ENCODE results near the gene CCDC38.

DNA sequence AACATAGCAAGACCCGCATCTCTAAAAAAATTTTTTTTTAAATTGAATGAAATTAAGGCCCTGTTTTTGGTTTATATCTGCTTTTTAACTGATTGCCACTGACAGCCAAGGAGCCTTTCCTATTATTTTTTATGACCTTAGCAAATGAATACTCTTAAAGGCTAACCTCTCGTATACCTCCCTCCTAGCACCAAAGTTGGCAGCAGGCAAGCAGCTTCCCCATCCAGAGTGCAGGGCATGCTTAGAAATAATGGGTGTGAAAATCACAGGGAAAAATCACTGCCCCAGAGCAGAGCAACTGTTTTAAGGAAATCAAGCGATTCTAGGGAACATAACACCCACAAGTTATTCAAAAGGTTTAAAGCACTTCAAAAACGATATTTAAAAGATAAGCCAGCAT is 33.1 kb upstream of the CCDC38 start:
- TF ChIP-seq EP300 (IDR thresholded peaks at IDR 0.05) (no peak), POLR2A (IDR thresholded peaks at IDR 0.05) (no peak)
- TF ChIP-seq, protein P1, sequence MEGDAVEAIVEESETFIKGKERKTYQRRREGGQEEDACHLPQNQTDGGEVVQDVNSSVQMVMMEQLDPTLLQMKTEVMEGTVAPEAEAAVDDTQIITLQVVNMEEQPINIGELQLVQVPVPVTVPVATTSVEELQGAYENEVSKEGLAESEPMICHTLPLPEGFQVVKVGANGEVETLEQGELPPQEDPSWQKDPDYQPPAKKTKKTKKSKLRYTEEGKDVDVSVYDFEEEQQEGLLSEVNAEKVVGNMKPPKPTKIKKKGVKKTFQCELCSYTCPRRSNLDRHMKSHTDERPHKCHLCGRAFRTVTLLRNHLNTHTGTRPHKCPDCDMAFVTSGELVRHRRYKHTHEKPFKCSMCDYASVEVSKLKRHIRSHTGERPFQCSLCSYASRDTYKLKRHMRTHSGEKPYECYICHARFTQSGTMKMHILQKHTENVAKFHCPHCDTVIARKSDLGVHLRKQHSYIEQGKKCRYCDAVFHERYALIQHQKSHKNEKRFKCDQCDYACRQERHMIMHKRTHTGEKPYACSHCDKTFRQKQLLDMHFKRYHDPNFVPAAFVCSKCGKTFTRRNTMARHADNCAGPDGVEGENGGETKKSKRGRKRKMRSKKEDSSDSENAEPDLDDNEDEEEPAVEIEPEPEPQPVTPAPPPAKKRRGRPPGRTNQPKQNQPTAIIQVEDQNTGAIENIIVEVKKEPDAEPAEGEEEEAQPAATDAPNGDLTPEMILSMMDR (IDR thresholded peaks at IDR 0.05), result no peak
